A172 (cell line): ENCODE measurements around the gene GMPPA. TPM values are rescaled to one million over a fixed set of nuclear protein-coding genes. Genes with fewer than 3 reads are reported as not detected.

ENCODE experiments used
- DNase-seq: peaks from one replicate; pipeline ENCODE4 v3.0.0-alpha.2; 2015; ENCODE audit warnings: low spot score
- total RNA-seq: library from RNA; depleted of rRNA; stranded (reverse); fragments of >200 nt; shearing (Covaris generic); gene quantifications from 2 replicates; pipeline ENCODE4 v1.2.3, GENCODE V29; 2014

GMPPA gene
- total RNA-seq, 1 experiment from 2014 or later, result 54.7 TPM

DNA sequence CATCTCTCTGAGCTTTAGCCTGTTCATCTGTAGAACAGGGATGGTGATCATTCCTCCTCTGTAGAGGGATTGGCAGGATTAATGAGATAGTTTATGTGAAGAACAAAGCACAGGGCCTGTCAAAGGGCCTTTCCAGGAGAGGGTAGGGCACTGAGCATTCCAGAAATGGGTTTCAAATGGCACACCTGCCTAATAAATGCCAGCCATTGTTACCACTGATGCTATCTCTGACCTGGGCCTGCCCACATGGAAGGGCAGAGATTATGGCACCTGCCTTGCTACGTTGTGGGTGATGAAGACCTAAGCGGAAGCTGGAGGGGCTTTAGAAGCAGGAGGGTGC is 31.0 kb upstream of the GMPPA start:
- no peak for DNase-seq

DNA sequence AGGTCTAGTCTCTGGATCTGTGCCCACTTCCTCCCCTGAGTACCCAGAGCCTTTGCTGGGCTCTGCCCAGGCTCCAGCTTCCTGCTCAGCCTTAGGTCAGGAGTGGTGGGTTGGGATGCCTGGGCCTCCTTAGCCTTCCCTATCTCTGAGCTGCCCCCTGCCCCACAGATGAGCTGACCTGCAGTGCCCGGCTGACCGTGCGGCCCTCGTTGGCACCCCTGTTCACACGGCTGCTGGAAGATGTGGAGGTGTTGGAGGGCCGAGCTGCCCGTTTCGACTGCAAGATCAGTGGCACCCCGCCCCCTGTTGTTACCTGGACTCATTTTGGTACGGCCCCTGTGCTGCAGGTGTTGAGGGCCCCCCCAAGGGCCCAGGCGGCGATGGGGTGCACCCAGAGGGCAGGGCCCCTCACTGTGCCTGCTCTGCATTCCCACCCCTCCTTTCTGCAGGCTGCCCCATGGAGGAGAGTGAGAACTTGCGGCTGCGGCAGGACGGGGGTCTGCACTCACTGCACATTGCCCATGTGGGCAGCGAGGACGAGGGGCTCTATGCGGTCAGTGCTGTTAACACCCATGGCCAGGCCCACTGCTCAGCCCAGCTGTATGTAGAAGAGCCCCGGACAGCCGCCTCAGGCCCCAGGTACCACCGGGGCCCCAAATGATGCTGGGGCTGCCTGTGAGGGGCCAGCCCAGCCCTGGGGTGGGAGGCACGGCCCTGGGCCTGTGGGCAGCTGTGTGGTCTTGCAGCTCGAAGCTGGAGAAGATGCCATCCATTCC is 30.1 kb upstream of the GMPPA start:
- DNase-seq, result no peak

DNA sequence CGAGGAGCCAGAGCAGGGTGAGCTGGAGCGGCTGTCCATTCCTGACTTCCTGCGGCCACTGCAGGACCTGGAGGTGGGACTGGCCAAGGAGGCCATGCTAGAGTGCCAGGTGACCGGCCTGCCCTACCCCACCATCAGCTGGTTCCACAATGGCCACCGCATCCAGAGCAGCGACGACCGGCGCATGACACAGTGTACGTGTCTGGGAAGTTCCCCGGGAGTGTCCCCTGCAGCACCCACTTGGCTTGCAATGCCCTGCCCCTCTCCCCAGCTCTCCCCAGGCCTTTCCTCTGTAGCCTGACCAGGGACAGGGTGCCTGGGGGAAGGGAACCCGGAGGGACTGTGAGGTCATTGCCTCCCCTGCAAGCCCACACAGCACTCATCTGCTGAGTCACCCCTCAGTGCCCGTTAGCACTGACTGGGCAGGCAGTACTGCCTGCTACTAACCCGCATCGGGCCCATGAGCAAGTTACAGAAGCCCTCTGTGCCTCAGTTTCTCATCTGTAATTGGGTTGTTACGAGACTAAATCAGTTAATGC is 29.4 kb upstream of the GMPPA start:
- peak; percentile 91 for DNase-seq

DNA sequence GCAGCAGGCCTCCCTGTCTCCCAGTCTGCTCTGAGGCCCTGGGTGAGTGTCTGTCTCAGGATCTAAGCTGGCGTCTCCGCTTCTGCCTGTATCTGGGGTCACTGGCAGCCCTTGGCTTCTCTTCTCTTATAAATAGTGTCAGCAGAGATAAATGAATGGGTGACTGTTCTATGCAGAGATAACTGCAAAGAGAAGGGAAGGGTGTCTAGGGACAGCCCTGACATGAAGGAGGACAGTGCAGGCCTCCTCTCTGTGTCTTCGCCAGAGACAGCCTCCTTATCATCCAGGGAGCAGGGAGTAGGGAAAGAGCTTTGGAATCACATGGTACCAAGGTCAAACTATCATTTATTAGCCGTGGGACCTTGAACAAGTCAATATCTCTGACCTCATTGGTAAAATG is 28.3 kb upstream of the GMPPA start:
- no peak for DNase-seq

DNA sequence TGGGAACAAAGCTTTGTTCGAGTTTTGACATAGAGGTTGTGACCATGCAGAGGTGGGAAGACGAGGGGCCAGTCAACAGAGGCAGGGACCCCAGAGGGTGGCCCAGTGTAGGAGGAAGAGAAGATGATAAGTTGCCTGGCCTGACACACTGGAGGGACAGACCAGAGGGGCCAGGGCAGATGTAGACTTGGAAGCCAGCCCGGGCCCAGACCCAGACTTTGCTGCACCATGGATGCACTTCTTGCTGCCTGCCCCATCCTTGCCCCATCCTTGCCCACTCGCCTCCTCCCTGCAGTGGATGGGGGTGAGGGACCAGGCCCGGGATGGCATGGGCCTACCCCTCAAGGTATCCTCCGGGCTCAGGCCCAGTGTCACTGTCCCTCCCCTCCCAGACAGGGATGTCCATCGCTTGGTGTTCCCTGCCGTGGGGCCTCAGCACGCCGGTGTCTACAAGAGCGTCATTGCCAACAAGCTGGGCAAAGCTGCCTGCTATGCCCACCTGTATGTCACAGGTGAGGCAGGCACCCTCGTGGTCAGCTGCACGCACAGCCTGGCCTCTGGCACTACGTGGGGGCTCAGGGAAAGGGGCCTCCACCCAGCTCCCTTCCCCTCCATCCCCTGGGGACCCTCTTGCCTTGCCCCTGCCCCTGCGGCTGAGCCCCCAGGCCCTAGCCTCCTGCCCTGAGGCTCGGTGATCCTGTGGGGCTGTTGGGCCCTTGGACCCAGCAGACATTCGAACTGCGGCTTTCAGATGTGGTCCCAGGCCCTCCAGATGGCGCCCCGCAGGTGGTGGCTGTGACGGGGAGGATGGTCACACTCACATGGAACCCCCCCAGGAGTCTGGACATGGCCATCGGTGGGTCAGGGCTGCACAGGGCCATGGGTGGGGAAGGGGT is 27.0 kb upstream of the GMPPA start:
- DNase-seq, result no peak

DNA sequence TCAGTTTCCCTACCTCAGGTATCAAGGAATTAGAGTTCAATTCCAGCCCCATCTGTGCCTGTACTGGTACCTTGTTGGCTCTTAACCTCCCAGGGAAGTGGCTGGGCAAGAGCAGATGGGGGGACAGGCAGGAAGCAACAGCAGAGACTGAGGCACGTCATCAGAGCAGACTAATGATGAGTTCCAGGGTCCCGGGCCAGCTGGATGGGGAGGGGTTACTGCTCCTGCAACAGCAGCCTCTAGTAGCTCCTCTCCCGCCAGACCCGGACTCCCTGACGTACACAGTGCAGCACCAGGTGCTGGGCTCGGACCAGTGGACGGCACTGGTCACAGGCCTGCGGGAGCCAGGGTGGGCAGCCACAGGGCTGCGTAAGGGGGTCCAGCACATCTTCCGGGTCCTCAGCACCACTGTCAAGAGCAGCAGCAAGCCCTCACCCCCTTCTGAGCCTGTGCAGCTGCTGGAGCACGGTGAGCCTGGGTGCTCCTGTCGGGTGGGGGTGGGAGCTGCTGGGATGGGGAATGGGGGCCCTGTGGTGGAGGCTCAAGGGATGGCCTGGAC is 26.0 kb upstream of the GMPPA start:
- DNase-seq, result no peak

DNA sequence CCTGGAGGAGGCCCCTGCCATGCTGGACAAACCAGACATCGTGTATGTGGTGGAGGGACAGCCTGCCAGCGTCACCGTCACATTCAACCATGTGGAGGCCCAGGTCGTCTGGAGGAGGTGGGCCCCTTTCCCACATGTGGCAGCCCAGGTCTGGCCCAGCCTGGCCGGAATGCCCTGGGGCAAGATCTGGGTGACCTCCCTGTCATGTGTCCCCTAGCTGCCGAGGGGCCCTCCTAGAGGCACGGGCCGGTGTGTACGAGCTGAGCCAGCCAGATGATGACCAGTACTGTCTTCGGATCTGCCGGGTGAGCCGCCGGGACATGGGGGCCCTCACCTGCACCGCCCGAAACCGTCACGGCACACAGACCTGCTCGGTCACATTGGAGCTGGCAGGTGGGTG is 25.2 kb upstream of the GMPPA start:
- DNase-seq, result no peak

DNA sequence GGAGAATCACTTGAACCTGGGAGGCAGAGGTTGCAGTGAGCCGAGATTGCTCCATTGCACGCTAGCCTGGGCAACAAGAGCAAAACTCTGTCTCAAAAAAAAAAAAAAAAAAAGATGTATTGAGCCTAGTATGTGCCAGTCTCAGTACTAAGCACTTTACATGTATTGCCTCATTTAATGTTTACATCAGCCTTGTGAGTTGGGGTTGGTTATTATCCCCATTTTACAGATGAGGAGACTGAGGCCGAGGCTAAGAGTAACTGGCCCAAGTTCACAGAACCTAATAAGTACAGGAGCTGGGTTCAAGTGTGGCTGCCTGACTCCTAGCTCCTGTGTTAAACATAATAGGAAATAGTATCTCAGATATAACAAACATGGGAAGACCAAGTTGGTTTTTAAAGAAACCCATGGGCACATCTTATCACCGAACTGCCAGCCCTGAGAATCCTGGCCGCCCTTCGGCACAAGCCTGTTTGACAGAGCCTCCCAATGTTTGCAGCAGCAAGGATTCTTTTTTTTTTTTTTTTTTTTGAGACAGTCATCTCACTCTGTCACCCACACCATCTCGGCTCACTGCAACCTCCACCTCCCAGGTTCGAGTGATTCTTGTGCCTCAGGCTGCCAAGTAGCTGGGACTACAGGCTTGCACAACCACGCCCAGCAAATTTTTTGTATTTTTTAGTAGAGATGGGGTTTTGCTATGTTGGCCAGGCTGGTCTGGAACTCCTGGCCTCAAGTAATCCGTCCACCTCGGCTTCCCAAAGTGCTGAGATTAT is 24.2 kb upstream of the GMPPA start:
- DNase-seq, result no peak

DNA sequence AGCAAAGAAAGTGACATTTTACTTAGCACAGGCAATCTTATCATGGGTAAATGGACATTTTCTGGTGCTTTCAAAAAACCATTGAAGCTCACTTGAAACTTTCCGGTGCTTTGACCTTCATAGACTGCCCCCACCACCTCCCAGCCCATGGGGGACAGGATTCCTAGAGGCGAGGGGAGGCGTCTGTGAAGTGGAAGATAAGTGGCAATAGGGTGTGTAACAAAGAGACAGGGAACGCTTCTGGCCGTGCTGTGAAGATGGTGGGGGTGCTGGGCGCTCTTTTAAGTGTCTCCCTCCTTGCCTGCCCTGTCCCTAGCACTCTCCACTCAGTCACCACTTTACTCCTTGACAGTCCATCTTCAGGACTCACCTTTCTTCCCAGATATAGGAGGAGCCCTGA is 23.4 kb upstream of the GMPPA start:
- no peak for DNase-seq

DNA sequence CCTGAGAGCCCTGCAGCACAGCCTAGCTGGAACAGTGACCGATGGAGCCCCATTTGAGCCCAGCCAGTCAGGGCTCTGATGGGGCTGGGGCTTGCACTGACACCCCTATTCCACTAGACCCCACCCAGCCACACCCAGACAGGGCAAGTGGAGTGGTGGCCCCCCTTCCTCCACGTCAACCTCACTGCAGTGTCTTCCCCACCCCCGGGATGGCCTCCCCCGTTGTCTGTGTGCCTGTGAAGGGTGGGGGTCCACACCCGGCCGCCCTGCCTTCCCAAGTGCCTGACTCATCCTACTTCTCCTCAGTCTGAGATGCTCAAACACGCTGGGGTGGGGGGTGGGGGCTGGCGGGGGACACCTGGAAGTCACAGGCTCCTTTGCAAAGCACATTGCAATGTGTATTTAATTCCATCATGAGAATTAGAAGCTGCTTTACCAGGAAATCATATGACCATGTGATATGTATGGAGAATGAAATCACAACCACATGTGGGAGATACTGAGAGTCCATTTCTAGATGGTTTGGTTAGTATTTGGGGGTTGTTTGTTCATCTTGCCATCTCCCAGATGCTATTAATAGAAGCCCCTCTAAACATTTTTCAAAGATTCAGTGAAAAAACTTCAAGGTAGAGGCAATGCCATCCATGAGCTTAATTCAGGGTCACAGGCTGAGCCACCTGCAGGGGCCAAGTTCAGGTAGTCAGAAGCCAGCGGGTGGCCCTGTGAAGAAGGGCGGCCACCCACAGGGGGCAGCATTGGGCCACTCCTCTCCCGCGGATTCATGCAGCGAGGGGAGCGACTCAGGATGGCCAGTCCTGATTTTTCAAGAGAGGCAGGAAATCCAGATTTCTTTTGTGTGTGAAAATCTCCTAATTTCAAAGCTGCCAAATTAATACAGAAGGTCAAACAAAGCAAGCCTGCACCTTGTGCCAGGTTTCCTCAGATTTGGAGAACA is 22.7 kb upstream of the GMPPA start:
- DNase-seq, result peak; percentile 67

DNA sequence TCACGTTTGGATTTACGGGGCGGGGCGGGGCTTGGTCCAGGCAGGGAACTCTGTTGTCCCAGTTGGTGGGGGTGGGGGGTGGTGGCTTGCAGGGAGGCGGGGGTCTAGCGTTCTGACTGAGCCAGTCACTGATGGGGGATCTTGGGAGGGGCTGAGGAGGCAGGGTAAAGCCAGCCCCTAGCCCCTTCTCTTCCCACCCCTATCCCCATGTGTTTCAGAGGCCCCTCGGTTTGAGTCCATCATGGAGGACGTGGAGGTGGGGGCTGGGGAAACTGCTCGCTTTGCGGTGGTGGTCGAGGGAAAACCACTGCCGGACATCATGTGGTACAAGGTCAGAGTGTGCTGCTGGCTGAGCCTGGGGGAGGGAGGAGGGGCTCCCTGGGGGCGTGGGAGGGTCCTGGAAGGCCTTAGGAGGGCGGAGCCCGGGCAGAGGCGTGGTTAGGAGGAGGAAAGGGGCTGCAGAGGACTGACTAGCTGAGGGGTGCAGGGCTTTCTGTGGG is 22.0 kb upstream of the GMPPA start:
- no peak for DNase-seq

DNA sequence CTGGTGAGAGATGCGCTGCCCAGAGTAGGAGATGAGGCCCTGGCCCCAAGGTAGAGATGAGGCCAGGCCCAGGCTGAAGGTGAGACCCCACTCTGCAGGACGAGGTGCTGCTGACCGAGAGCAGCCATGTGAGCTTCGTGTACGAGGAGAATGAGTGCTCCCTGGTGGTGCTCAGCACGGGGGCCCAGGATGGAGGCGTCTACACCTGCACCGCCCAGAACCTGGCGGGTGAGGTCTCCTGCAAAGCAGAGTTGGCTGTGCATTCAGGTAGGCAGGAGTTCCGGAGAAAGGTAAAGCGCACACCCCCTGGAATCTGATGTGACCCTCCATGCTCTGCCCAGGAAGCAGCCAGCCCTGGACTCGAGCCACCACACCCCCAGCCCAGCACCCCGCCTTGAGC is 21.5 kb upstream of the GMPPA start:
- DNase-seq, result no peak

DNA sequence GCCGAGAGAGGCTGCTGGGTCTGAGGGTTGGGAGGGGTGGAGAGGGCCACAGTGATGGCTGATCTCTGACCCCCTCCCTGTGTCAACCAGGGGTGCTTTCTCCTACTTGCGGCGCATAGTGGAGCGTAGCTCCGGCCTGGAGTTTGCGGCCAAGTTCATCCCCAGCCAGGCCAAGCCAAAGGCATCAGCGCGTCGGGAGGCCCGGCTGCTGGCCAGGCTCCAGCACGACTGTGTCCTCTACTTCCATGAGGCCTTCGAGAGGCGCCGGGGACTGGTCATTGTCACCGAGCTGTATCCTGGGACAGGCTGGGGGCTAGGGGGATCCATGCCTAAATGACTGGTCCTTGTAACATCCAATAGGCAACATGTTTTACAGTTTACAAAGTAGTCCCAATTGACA is 20.9 kb upstream of the GMPPA start:
- DNase-seq, result no peak

DNA sequence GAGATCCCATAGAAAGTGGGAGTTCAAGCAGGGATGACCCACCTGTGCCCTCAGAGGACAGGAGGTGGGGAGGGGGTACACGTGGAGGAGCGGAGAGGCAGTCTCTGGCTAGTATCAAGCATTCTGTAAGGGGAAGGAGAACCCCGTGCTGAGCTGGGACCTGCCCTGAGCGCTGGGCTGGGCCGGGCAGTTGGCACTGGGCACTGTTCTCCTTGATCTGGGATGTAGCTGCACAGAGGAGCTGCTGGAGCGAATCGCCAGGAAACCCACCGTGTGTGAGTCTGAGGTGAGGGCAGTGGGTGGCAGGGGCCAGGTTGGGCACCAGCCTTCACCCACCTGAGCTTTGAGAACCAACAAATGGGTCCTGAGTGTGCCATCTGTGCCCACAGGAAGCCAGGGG is 19.8 kb upstream of the GMPPA start:
- no peak for DNase-seq

DNA sequence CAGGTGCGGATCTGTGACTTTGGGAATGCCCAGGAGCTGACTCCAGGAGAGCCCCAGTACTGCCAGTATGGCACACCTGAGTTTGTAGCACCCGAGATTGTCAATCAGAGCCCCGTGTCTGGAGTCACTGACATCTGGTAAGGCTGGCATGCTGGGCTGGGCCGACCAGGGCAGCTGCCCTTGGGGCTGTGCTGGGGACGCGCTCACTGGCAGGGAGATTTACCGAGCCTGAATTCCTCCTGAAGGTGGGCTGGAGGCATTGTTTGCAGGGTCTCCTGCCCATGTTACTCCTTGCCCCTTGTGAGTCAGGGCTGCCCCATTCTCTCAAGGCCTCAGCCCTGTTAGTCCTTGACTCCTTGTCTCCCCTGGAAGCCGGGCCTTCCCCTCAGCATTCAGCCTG is 18.7 kb upstream of the GMPPA start:
- no peak for DNase-seq

DNA sequence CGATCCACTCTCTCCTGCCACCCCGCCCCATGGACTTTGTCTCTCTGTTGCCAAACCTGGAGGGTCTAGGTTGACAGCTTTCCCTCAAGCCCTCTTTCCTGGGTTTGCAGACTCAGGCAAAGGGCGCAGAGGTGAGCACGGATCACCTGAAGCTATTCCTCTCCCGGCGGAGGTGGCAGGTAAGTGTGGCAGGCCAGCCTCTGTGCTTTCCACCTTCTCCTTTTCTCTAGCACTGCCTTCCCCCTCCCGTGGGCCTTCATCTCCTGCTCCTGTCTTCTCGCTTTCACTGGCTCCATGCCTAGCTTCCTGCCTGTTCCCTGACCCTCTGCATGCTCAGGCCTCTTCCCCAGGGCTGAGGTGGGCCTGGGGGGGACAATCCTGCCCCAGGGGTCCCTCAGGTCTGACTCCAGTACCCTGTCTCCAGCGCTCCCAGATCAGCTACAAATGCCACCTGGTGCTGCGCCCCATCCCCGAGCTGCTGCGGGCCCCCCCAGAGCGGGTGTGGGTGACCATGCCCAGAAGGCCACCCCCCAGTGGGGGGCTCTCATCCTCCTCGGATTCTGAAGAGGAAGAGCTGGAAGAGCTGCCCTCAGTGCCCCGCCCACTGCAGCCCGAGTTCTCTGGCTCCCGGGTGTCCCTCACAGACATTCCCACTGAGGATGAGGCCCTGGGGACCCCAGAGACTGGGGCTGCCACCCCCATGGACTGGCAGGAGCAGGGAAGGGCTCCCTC is 15.9 kb upstream of the GMPPA start:
- no peak for DNase-seq

DNA sequence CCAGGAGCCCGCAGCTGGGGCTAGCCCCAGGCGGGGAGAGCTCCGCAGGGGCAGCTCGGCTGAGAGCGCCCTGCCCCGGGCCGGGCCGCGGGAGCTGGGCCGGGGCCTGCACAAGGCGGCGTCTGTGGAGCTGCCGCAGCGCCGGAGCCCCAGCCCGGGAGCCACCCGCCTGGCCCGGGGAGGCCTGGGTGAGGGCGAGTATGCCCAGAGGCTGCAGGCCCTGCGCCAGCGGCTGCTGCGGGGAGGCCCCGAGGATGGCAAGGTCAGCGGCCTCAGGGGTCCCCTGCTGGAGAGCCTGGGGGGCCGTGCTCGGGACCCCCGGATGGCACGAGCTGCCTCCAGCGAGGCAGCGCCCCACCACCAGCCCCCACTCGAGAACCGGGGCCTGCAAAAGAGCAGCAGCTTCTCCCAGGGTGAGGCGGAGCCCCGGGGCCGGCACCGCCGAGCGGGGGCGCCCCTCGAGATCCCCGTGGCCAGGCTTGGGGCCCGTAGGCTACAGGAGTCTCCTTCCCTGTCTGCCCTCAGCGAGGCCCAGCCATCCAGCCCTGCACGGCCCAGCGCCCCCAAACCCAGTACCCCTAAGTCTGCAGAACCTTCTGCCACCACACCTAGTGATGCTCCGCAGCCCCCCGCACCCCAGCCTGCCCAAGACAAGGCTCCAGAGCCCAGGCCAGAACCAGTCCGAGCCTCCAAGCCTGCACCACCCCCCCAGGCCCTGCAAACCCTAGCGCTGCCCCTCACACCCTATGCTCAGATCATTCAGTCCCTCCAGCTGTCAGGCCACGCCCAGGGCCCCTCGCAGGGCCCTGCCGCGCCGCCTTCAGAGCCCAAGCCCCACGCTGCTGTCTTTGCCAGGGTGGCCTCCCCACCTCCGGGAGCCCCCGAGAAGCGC is 15.0 kb upstream of the GMPPA start:
- DNase-seq, result no peak

DNA sequence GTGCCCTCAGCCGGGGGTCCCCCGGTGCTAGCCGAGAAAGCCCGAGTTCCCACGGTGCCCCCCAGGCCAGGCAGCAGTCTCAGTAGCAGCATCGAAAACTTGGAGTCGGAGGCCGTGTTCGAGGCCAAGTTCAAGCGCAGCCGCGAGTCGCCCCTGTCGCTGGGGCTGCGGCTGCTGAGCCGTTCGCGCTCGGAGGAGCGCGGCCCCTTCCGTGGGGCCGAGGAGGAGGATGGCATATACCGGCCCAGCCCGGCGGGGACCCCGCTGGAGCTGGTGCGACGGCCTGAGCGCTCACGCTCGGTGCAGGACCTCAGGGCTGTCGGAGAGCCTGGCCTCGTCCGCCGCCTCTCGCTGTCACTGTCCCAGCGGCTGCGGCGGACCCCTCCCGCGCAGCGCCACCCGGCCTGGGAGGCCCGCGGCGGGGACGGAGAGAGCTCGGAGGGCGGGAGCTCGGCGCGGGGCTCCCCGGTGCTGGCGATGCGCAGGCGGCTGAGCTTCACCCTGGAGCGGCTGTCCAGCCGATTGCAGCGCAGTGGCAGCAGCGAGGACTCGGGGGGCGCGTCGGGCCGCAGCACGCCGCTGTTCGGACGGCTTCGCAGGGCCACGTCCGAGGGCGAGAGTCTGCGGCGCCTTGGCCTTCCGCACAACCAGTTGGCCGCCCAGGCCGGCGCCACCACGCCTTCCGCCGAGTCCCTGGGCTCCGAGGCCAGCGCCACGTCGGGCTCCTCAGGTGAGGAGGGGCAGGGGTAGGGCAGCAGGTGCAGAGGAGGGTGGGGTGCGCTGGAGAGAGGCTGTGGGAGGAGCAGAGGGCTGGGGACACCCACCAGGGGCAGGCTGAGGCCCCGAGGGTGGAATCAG is 14.1 kb upstream of the GMPPA start:
- no peak for DNase-seq
